GM19023 (cell line): ENCODE data around the gene PDK4.
"Not testable (repeated sequence)": the region's sequence is repeated elsewhere in the genome, so short reads cannot be mapped to it uniquely, and the experiment has no call there.

ENCODE experiments used
- ATAC-seq: cut with Tn5 transposase; IDR thresholded peaks from one replicate; pipeline ENCODE4 v1.9.1; 2021; ENCODE audit warnings: mild to moderate bottlenecking, moderate library complexity; ENCODE audit not compliant: unreplicated experiment

The PDK4 gene

GRCh38 chr7:95605275-95605674 lies 9.0 kb upstream of the PDK4 start:
- ATAC-seq = no peak

GRCh38 chr7:95604811-95605210 lies 8.5 kb upstream of the PDK4 start:
- not testable (repeated sequence) for ATAC-seq

GRCh38 chr7:95604397-95604796 lies 8.1 kb upstream of the PDK4 start:
- ATAC-seq = not testable (repeated sequence)

- no peak for ATAC-seq
These were observed 6.1 kb upstream of the PDK4 start for GRCh38 chr7:95602421-95602820.

GRCh38 chr7:95601316-95601715 lies 5.0 kb upstream of the PDK4 start:
- no peak for ATAC-seq

GRCh38 chr7:95599069-95599468 lies 2.8 kb upstream of the PDK4 start:
- ATAC-seq = no peak

GRCh38 chr7:95598511-95598910 lies 2.2 kb upstream of the PDK4 start:
- ATAC-seq = no peak

- ATAC-seq = no peak
These were observed 544 bp downstream of the PDK4 start for GRCh38 chr7:95595746-95596197.

GRCh38 chr7:95594185-95594584 lies 2.1 kb downstream of the PDK4 start:
- no peak for ATAC-seq

- no peak for ATAC-seq
These were observed 3.0 kb downstream of the PDK4 start for GRCh38 chr7:95593343-95593742.

GRCh38 chr7:95592570-95592969 lies 3.7 kb downstream of the PDK4 start:
- ATAC-seq = no peak

GRCh38 chr7:95590387-95591248 lies 5.7 kb downstream of the PDK4 start:
- no peak for ATAC-seq

GRCh38 chr7:95589766-95590165 lies 6.5 kb downstream of the PDK4 start:
- ATAC-seq = no peak

GRCh38 chr7:95589031-95589430 lies 7.3 kb downstream of the PDK4 start:
- no peak for ATAC-seq

- no peak for ATAC-seq
These were observed 9.4 kb downstream of the PDK4 start for GRCh38 chr7:95586951-95587301.

GRCh38 chr7:95585426-95585789 lies 10.9 kb downstream of the PDK4 start:
- no peak for ATAC-seq

GRCh38 chr7:95584769-95585425 lies 11.4 kb downstream of the PDK4 start:
- no peak for ATAC-seq

- ATAC-seq = no peak
These were observed 12.3 kb downstream of the PDK4 start for GRCh38 chr7:95583834-95584621.

- no peak for ATAC-seq
These were observed 13.6 kb downstream of the PDK4 start for GRCh38 chr7:95582578-95583293.

- ATAC-seq = no peak
These were observed 14.8 kb downstream of the PDK4 start for GRCh38 chr7:95581467-95581866.

GRCh38 chr7:95579318-95579717 lies 17.0 kb downstream of the PDK4 start:
- ATAC-seq = no peak
